H1 (cell line): ENCODE data around the gene POLE. TPM values are rescaled to one million over a fixed set of nuclear protein-coding genes. Genes with fewer than 3 reads are reported as not detected.

ENCODE experiments used
- EZH2 ChIP-seq: fragments of 200-600 bp; sonication (generic); IDR thresholded peaks from 2 replicates; pipeline ENCODE4 v1.7.1; 2012; ENCODE audit warnings: low read depth, mild to moderate bottlenecking, moderate library complexity, low read length, inconsistent platforms; ENCODE audit not compliant: severe bottlenecking
- KDM5A ChIP-seq: fragments of 200-600 bp; IDR thresholded peaks from 2 replicates; pipeline ENCODE4 v1.7.1; 2012; ENCODE audit warnings: mild to moderate bottlenecking, low read length, inconsistent platforms, mixed read lengths
- POLR2A ChIP-seq, 2 experiments: IDR thresholded peaks; 1 replicate in 1 of 2; 2 replicates in 1 of 2; pipeline ENCODE4 v1.6.1; 2011; ENCODE audit warnings: low read depth in 2 of 2, low read length in 2 of 2, mild to moderate bottlenecking in 2 of 2; ENCODE audit errors: control extremely low read depth in 1 of 2
- POU5F1 ChIP-seq: IDR thresholded peaks from 2 replicates; pipeline ENCODE4 v1.6.1; 2011; ENCODE audit warnings: low read depth, mild to moderate bottlenecking, low read length, moderate library complexity
- SP1 ChIP-seq: IDR thresholded peaks from 2 replicates; pipeline ENCODE4 v1.6.1; 2011; ENCODE audit warnings: low read depth, low read length
- SUZ12 ChIP-seq: fragments of 200-600 bp; sonication (generic); IDR thresholded peaks from 2 replicates; pipeline ENCODE4 v1.6.1; 2012; ENCODE audit warnings: mild to moderate bottlenecking, inconsistent platforms, low read length, moderate library complexity, mixed read lengths
- polyA plus RNA-seq, 7 experiments: library from polyadenylated mRNA; depleted of rRNA in 3 of 7; stranded (reverse) in 5 of 7; unstranded in 2 of 7; fragments of >200 nt in 5 of 7; fragments of 200-250 nt in 2 of 7; gene quantifications; 1 replicate in 5 of 7; 2 replicates in 1 of 7; 4 replicates in 1 of 7; pipeline versions ENCODE4 v1.2.1 to v1.2.3, GENCODE V29; 2011 to 2013; ENCODE audit warnings: missing spikeins in 2 of 7, mixed read lengths in 2 of 7
- total RNA-seq: library from RNA; stranded (reverse); fragmentation: NEBNext Ultra II Directional; extraction: Animal tissue kit (Norgen Biotek cat#: 25700); gene quantifications from 2 replicates; pipeline ENCODE4 v1.2.1, GENCODE V29; 2021

The POLE gene
- total and polyA plus RNA-seq, 2 of the 8 experiments (the other 6 are each of a cell fraction or from before 2014, with no cell fraction given): 59.7 to 115 TPM

DNA sequence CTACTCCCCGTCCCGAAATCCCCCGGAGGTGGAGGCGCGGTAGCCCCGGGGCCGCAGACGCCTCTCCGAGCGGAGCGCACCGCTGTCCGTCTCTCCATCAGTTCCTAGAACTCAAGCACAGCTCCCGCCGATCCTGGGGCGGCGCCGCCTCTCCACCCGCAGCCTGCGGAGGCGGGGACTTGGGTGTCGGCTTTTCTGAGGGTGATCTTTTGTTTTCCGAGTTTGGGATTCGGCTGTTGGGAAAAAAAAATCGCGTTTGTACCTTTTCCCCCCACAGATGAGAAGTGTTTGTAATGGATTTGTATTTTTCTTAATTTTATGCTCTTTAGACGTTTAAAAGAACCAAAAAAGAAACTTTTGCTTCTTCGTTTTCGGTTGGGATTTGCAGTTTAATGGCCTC lies 103.4 kb downstream of the POLE start (continued):
- no peak for TF ChIP-seq SP1
- TF ChIP-seq POU5F1: no peak
- no peak for TF ChIP-seq KDM5A
- TF ChIP-seq EZH2: no peak
- TF ChIP-seq SUZ12: no peak; the same call in 1 of the 2 replicates
- no peak for TF ChIP-seq POLR2A (IDR thresholded peaks at IDR 0.05; ENCODE audit: control extremely low read depth in 1 of 2, low read depth in 2 of 2, low read length in 2 of 2)
